Posterior vena cava (tissue), 2 donors: Measurements from ENCODE around the gene ZMYND19. TPM values are rescaled to one million over a fixed set of nuclear protein-coding genes. Genes with fewer than 3 reads are reported as not detected.
"Not testable (repeated sequence)": the region's sequence is repeated elsewhere in the genome, so short reads cannot be mapped to it uniquely, and the experiment has no call there.

Experiments
- DNase-seq: peaks from one replicate; pipeline ENCODE4 v3.0.0-alpha.2; 2020; ENCODE audit warnings: low spot score
- intact Hi-C, 2 donors: fragments of 100-400 bp; cut with DNase I; formaldehyde crosslinking; loops; one replicate each; pipeline versions ENCODE4 v1.14.1 to v1.14.2; 2022 to 2023
- total RNA-seq, 2 donors: library from RNA; stranded (reverse); fragmentation: NEBNext Ultra II Directional; extraction: Animal tissue kit (Norgen Biotek cat#: 25700); gene quantifications; one replicate each; pipeline ENCODE4 v1.2.1, GENCODE V29; 2021
- donor health status: DM: yes; HTN: yes; CAD: no.
- donor health status: DM: yes; HTN: yes; CAD: no.

ZMYND19 gene
- total RNA-seq, 2 donors from 2014 or later: 9.1 to 11.0 TPM

DNA sequence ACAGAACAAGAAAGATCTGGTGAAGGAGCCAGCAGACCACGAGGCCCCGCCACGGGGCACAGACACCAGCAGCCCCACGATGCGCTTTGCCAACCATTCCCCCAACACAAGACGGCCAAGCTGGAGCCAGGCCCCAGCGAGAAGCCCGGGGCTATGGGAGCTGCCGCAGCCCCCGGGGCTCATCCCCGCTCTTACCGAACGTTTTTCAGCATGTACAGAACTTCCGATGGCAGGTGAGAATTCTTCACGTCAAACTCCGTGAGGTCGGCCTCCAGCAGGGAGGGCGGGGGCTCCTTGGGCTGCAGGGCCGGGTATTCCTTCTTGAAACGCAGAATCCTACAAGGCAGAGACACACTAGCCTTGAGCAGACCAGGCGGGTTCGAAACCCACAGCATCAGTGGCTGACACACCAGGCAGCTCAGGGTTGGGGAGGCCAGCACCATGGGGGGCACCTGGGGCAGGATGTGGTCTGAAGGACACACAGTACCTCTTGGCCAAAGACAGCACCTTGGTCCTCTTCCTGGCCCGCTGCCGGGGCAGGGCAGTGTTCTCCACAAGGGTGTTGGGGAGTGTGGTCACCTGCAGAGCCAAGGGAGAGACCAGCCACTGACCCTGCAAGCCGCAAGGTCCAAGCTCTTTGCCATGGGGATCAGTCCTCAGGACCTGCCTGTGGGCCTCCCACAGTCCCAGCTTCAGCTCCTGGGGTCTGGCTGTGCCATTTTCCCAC is 46.9 kb downstream of the ZMYND19 start:
- DNase-seq: no peak

DNA sequence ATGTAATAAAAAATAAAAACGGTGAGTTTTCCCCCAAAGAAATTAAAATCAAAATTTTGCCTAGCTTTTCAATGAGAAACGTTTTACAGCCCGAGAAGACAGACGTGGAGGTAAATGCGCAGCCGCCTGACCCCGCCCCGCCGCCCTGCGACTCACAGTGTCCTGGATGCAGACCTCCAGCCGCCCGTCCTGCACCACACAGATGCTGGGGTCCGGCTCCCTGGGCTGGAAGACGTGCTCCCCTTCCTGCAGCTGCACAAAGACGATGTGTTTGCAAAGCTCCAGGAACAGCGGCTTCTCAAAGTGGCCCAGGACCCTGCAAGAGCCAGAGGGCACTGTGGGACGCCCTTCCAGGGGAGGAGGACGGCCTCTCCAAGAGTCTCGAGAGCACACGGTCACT is 47.8 kb downstream of the ZMYND19 start:
- no peak for DNase-seq
- intact Hi-C loops: no loop called here

More for the DNA sequence above, 46.9 kb downstream of the ZMYND19 start:
- intact Hi-C loops: no loop called here

DNA sequence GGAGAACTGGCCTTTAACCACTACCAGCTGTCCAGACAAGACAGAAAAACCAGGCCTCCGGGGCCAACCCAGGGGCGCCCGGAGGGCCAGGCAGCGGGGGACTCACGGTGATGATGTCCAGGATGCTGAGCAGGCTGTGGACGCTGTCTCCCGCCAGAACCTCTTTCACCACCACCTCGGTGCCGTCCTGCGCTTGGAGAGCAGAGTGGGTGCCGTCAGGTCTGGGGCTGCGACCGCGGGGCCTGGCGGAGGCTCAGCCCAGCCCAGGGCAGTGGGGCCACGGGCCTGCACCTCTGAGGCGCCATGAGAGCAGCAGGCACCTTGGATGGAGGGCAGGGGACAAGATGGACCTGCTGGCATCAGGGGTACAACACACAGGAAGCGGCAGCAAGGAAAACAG is 49.8 kb downstream of the ZMYND19 start:
- DNase-seq: no peak
- intact Hi-C loops: no loop called here

DNA sequence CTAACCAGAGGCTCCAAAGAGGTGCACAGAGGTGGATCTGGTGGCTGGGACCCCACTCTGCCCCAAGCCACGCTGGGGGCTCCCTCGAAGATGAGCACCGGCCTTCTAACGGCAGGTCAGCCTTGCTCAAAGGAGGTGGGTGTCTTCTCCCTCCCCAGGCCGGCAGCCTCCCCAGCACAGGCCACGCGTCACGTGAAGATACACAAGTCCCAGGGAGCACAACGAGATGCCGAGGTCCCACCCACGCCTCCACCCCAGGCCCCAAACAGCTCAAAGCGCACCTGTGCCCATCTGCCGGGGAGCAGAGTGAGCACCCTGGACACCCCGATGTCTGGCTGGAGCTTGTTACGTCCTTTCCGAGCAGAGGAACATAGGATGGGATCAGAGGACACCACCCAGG is 52.3 kb downstream of the ZMYND19 start:
- DNase-seq: no peak

GRCh38 chr9:137536594-137537131 is 53.6 kb downstream of the ZMYND19 start:
- intact Hi-C loops, DNase-seq: not testable (repeated sequence)

More for the DNA sequence above, 52.3 kb downstream of the ZMYND19 start:
- intact Hi-C loops: no loop called here

DNA sequence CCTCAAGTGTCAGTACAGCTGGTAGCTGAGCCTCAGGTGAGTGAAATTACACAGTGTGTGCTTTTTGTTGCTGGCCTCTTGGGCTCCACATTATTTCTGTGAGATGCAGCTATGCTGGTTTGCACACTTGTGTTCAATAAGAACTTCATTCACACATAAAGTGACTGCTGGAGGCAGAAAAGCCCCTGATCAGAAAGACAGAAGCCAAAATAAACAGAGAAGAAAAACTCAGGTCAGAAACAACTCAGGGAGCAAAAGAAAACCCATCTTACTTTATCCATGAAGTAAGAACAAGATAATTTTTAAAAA is 55.2 kb downstream of the ZMYND19 start:
- DNase-seq: no peak
- intact Hi-C loops: no loop called here

- DNase-seq: no peak
- intact Hi-C loops: no loop called here
Measured at GRCh38 chr9:137534256-137535119, 55.8 kb downstream of the ZMYND19 start.

GRCh38 chr9:137532891-137533468 is 57.3 kb downstream of the ZMYND19 start:
- intact Hi-C loops, DNase-seq: not testable (repeated sequence)

Other genes starting within 250 kb of the ZMYND19 start
- gene EXD3, start 167.3 kb downstream of the ZMYND19 start, total RNA-seq: 10 to 100 TPM; 13.9 to 14.6 TPM
- 1 to 10 TPM; 2.0 to 2.7 TPM for gene NOXA1, start 167.1 kb downstream of the ZMYND19 start, total RNA-seq
- not detected for gene ENTPD8, start 149.2 kb downstream of the ZMYND19 start, total RNA-seq
- 10 to 100 TPM; 47.6 to 55.5 TPM for gene NSMF, start 131.2 kb downstream of the ZMYND19 start, total RNA-seq
- 1 to 10 TPM; 3.2 to 4.6 TPM for gene PNPLA7, start 40.1 kb downstream of the ZMYND19 start, total RNA-seq
- 10 to 100 TPM; 24.4 to 27.3 TPM for gene MRPL41, start 38.6 kb downstream of the ZMYND19 start, total RNA-seq
- 10 to 100 TPM; 15.9 to 17.7 TPM for gene DPH7, start 11.6 kb downstream of the ZMYND19 start, total RNA-seq
- 10 to 100 TPM; 14.9 to 18.0 TPM for gene ARRDC1, start 15.2 kb upstream of the ZMYND19 start, total RNA-seq
- 10 to 100 TPM; 56.2 to 59.6 TPM for gene EHMT1, start 28.5 kb upstream of the ZMYND19 start, total RNA-seq